NCI-H2107 treated with DMSO at 0.1 percent for 48 hours (cell line): ENCODE measurements around the gene ORM1.
"Not testable (repeated sequence)": the region's sequence is repeated elsewhere in the genome, so short reads cannot be mapped to it uniquely, and the experiment has no call there.

Experiments
- DNase-seq: peaks from one replicate; lab custom pipeline; 2025; ENCODE audit not compliant: unreplicated experiment; lab: John Stamatoyannopoulos, UW

The ORM1 gene

GRCh38 chr9:114322160-114322818 lies 609 bp upstream of the ORM1 start:
- DNase-seq = not testable (repeated sequence)

- DNase-seq = not testable (repeated sequence)
Measured at GRCh38 chr9:114323849-114324248, 951 bp downstream of the ORM1 start.

GRCh38 chr9:114324492-114324891 lies 1.6 kb downstream of the ORM1 start:
- DNase-seq = no peak

GRCh38 chr9:114324965-114325364 lies 2.1 kb downstream of the ORM1 start:
- DNase-seq = not testable (repeated sequence)

- DNase-seq = not testable (repeated sequence)
Measured at GRCh38 chr9:114325684-114326254, 2.9 kb downstream of the ORM1 start.

- no peak for DNase-seq
Measured at GRCh38 chr9:114327749-114328148, 4.9 kb downstream of the ORM1 start.

GRCh38 chr9:114328357-114328820 lies 5.5 kb downstream of the ORM1 start:
- not testable (repeated sequence) for DNase-seq

- DNase-seq = not testable (repeated sequence)
Measured at GRCh38 chr9:114328937-114329624, 6.2 kb downstream of the ORM1 start.

- DNase-seq = not testable (repeated sequence)
Measured at GRCh38 chr9:114329625-114330022, 6.7 kb downstream of the ORM1 start, which contains the start of gene ORM2. Gene ORM2 (plus strand): TSS chr9:114329869. CDS start chr9:114329905, 36 bp downstream.

- no peak for DNase-seq
Measured at GRCh38 chr9:114330636-114331035, 7.7 kb downstream of the ORM1 start.

- not testable (repeated sequence) for DNase-seq
Measured at GRCh38 chr9:114331229-114332195, 8.6 kb downstream of the ORM1 start.

GRCh38 chr9:114332474-114333040 lies 9.7 kb downstream of the ORM1 start:
- DNase-seq = not testable (repeated sequence)

GRCh38 chr9:114333718-114334117 lies 10.8 kb downstream of the ORM1 start:
- DNase-seq = not testable (repeated sequence)

- no peak for DNase-seq
Measured at GRCh38 chr9:114334490-114334889, 11.6 kb downstream of the ORM1 start.

- DNase-seq = no peak
Measured at GRCh38 chr9:114335745-114336144, 12.8 kb downstream of the ORM1 start.

GRCh38 chr9:114336157-114336556 lies 13.3 kb downstream of the ORM1 start:
- no peak for DNase-seq

- no peak for DNase-seq
Measured at GRCh38 chr9:114336699-114337395, 13.9 kb downstream of the ORM1 start.

- DNase-seq = no peak
Measured at GRCh38 chr9:114338187-114338586, 15.3 kb downstream of the ORM1 start.

- no peak for DNase-seq
Measured at GRCh38 chr9:114339130-114339908, 16.4 kb downstream of the ORM1 start.
